Measurements from ENCODE around the gene SLC25A1.

DNA sequence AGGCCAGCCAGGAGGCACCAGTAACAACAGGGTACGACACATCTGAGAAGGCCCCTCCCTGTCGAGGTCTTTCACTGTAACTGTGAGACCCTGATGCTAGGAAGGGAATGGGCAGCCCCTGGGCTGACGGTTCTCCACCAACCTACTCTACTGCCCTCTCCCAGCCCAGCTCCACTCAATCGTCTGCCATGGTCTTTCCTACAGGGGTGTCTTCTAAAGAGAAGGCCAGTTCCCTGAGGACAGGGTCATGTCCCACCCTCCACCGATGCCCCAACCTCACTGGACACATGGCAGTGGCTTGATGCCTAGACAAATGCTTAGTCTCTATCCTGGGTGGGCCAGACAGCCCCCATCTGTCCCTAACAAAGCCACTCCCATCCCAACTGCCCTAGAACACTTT is 46.0 kb upstream of the SLC25A1 start:
- TF ChIP-seq, protein P1, sequence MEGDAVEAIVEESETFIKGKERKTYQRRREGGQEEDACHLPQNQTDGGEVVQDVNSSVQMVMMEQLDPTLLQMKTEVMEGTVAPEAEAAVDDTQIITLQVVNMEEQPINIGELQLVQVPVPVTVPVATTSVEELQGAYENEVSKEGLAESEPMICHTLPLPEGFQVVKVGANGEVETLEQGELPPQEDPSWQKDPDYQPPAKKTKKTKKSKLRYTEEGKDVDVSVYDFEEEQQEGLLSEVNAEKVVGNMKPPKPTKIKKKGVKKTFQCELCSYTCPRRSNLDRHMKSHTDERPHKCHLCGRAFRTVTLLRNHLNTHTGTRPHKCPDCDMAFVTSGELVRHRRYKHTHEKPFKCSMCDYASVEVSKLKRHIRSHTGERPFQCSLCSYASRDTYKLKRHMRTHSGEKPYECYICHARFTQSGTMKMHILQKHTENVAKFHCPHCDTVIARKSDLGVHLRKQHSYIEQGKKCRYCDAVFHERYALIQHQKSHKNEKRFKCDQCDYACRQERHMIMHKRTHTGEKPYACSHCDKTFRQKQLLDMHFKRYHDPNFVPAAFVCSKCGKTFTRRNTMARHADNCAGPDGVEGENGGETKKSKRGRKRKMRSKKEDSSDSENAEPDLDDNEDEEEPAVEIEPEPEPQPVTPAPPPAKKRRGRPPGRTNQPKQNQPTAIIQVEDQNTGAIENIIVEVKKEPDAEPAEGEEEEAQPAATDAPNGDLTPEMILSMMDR (conservative IDR thresholded peaks at IDR 0.05; ENCODE audit: low read length), result no peak
- TF ChIP-seq EZH2phosphoT487 (IDR thresholded peaks at IDR 0.05; ENCODE audit: borderline replicate concordance), result no peak

Measured in Loucy (cell line).